ENCODE results near the gene ORAI2.
"Not testable (repeated sequence)": the region's sequence is repeated elsewhere in the genome, so short reads cannot be mapped to it uniquely, and the experiment has no call there.

ORAI2 gene

GRCh38 chr7:102494473-102495149 is 61.2 kb downstream of the ORAI2 start:
- DNase-seq (ENCODE audit: low read depth in 4 of 4, low spot score in 1 of 4): not testable (repeated sequence)

DNA sequence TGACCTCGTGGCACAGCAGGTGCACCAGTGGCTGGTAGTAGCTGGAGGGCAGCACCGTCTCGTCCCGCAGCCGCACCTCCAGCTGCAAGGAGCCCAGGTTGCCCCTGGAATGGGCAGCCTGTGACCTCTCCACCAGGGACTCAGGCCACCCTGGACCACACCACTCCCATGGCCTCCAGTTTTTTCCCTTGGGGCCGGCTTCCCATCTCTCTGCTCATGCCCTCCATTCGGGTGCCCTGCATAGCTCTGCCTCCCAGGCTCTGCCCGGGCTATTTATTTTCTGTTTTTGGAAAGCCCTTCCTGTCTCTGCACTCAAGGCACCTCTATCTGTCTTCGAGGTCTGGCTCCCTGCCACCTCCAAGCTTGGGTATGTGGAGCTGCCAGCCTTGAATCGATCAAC is 63.5 kb downstream of the ORAI2 start:
- not testable (repeated sequence) for DNase-seq (ENCODE audit: low read depth in 4 of 4, low spot score in 1 of 4)

DNA sequence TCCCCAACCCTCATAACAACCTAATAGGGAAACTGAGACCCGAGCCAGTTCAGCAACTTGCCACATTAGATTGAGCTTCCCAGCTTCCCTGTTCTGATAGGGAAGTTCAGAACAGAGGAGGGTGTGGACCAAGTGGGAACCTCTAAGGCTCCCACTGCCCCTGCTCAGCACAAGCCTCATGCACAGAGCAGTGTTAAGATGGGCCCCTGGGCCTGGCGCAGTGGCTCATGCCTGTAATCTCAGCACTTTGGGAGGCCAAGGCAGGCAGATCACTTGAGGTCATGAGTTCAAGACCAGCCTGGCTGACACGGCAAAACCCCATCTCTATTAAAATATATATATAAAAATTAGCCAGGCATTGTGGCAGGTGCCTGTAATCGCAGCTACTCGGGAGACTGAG is 63.9 kb downstream of the ORAI2 start:
- not testable (repeated sequence) for DNase-seq (ENCODE audit: low read depth in 4 of 4, low spot score in 1 of 4)

GRCh38 chr7:102498321-102498720 is 64.9 kb downstream of the ORAI2 start:
- not testable (repeated sequence) for DNase-seq (ENCODE audit: low read depth in 4 of 4, low spot score in 1 of 4)

DNA sequence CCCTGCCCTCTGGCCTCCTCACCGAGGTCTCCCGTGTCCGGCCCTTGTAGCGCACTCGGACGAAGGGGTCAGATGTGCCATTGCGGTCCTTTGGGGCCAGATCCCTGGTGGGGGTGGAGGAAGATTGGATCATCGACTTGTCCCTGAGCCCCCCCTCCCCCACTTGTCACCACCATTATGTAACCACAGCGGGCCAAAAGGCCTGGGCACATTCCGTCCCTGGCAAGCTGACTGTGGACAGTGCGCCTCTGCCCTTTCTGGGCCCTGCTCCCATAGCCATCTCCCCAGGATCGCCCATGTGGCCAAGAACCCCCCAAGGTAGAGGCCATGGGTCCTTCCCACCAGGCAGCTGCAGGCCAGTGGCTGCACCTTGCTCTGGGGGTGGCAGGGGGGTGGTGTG is 69.8 kb downstream of the ORAI2 start:
- not testable (repeated sequence) for DNase-seq (ENCODE audit: low read depth in 4 of 4, low spot score in 1 of 4)

DNA sequence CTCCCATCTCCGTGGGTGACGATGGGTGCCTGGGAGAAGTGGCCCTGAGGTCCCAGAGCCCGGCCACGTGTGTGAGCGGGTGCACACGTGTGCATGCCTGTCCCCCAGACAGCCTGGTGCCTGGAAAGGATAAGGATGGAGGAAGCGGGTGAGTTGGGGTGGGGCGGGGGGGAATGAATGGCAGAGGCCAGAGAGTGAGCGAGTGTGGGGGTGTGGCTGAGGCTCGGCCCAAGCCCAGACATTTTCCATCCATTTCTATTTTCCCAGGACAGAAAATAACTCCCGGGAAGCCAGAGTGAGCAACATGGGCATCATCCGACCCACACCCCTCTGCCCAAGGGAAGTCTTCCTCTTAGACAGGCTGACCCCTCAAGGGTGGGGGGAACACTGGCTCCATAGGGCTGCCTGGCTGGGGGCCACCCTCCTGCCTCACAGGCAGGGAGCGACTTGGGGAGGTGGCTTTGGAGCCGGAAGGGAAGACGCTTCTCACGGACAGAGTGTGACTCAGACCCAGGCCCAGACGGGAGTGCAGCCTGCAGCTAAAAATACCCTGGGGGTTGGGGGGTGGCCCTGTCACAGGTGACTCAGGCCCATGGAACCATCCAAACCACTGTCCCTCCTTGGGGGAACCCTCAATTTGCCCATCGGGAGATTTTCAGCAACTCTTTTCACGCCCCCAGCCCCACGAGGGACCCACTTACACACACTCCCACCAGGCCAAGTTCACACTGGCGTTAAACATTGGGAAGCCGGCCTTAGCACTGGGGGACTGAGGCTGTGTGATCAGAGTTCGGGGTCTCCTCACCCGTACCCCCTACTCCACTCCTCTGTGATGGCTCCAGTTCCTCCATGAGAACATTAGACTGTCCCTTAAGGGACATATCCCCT is 72.2 kb downstream of the ORAI2 start:
- not testable (repeated sequence) for DNase-seq (ENCODE audit: low read depth in 4 of 4, low spot score in 1 of 4)

Measured in stimulated activated CD4-positive, alpha-beta T cell treated with anti-CD3 and anti-CD28 coated beads, Interleukin-1b, Interleukin-23, amount 100 ng/mL, for 24 hours (primary cell).